Karpas-422 (cell line): ENCODE results near the gene EPS8L2. TPM values are rescaled to one million over a fixed set of nuclear protein-coding genes. Genes with fewer than 3 reads are reported as not detected.
A peak's percentile ranks its signal among the peaks of the same experiment; 100 is the strongest.

Source experiments
- DNase-seq: peaks from one replicate; pipeline ENCODE4 v3.0.0-alpha.2; 2015
- H2AFZ ChIP-seq: fragments of 200-600 bp; sonication (generic); 2 replicates; pipeline ENCODE4 v1.6.1; 2014; ENCODE audit warnings: antibody characterized with exemption, low read length, mixed read lengths
- H3K27ac ChIP-seq: fragments of 200-600 bp; sonication (generic); 2 replicates; pipeline ENCODE4 v1.5.1; 2014; ENCODE audit warnings: mild to moderate bottlenecking, low read length, moderate library complexity
- H3K27me3 ChIP-seq: fragments of 200-600 bp; sonication (generic); 2 replicates; pipeline ENCODE4 v1.6.1; 2014; ENCODE audit warnings: low read length, mixed read lengths
- H3K36me3 ChIP-seq: fragments of 200-600 bp; sonication (generic); 2 replicates; pipeline ENCODE4 v1.6.1; 2014; ENCODE audit warnings: low read length, mixed read lengths; ENCODE audit not compliant: insufficient read depth
- H3K4me1 ChIP-seq: fragments of 200-600 bp; sonication (generic); 2 replicates; pipeline ENCODE4 v1.6.1; 2014; ENCODE audit warnings: mild to moderate bottlenecking, low read length, mixed read lengths
- H3K4me2 ChIP-seq: fragments of 200-600 bp; sonication (generic); 2 replicates; pipeline ENCODE4 v1.6.1; 2014; ENCODE audit warnings: low read length, low read depth, mild to moderate bottlenecking; ENCODE audit not compliant: poor library complexity, severe bottlenecking
- H3K4me3 ChIP-seq: fragments of 200-600 bp; sonication (generic); 2 replicates; pipeline ENCODE4 v1.5.1; 2014; ENCODE audit warnings: mild to moderate bottlenecking, antibody characterized with exemption, low read length, mixed read lengths
- H3K79me2 ChIP-seq: fragments of 200-600 bp; sonication (generic); 2 replicates; pipeline ENCODE4 v1.6.1; 2014; ENCODE audit warnings: mild to moderate bottlenecking, low read length, mixed read lengths
- H3K9ac ChIP-seq: fragments of 200-600 bp; sonication (generic); 2 replicates; pipeline ENCODE4 v1.6.0; 2014; ENCODE audit warnings: low read length
- H3K9me2 ChIP-seq: fragments of 200-600 bp; sonication (generic), shearing (Covaris generic); replicated peaks from 2 replicates; pipeline ENCODE4 v1.6.0; 2014; ENCODE audit warnings: mild to moderate bottlenecking, low read length, moderate library complexity; ENCODE audit not compliant: insufficient read depth
- H3K9me3 ChIP-seq: fragments of 300-700, 200-600 bp; sonication (generic); 2 replicates; pipeline ENCODE4 v1.6.1; 2014; ENCODE audit warnings: low read length, mixed read lengths
- H4K20me1 ChIP-seq: fragments of 200-600 bp; sonication (generic); 2 replicates; pipeline ENCODE4 v1.6.1; 2014; ENCODE audit warnings: mild to moderate bottlenecking, antibody characterized with exemption, low read length, low read depth; ENCODE audit not compliant: insufficient read depth
- total RNA-seq: library from RNA; depleted of rRNA; stranded (reverse); fragments of >200 nt; shearing (Covaris generic); gene quantifications from 2 replicates; pipeline ENCODE4 v1.2.3, GENCODE V29; 2014; ENCODE audit warnings: low replicate concordance

Gene EPS8L2
- total RNA-seq, 1 experiment from 2014 or later = 2.3 TPM

DNA sequence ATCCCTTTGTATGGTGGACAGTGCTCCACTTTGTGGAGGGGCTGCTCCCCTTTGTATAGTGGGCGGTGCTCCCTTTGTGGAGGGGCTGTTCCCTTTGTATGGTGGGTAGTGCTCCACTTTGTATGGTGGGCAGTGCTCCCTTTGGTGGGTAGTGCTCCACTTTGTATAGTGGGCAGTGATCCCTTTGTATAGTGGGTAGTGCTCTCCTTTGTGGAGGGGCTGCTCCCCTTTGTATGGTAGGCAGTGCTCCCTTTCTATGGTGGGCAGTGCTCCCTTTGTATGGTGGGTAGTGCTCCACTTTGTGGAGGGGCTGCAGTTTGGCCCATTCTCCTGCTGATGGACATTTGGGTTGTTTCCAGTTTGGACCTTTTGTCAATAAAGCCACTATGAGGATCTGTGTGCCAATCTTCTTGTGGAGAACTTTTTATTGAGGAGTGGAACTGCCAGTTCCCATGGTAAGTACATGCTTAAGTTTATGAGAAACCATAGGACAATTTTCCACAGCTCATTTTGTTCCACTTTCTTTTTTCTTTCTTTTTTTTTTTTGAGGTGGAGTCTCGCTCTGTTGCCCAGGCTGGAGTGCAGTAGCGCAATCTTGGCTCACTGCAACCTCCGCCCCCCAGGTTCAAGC, 36.7 kb downstream of the EPS8L2 start:
- Histone ChIP-seq H3K36me3 (no peaks in the 10 kb centered on the region), H4K20me1 (no peaks in the 10 kb centered on the region; the same call in 1 of the 2 replicates), H2AFZ (no peak overlapping the region), H3K4me2 (no peak overlapping the region), H3K9ac (no peak overlapping the region), H3K4me3 (no peak overlapping the region), H3K27me3 (no peaks in the 10 kb centered on the region), H3K9me2 (no peaks in the 10 kb centered on the region), H3K27ac (no peak overlapping the region), H3K79me2 (peaks cover 5% of the 10 kb centered on the region), H3K9me3 (no peaks in the 10 kb centered on the region), H3K4me1 (peaks cover 8% of the 10 kb centered on the region)
- DNase-seq = no peak

DNA sequence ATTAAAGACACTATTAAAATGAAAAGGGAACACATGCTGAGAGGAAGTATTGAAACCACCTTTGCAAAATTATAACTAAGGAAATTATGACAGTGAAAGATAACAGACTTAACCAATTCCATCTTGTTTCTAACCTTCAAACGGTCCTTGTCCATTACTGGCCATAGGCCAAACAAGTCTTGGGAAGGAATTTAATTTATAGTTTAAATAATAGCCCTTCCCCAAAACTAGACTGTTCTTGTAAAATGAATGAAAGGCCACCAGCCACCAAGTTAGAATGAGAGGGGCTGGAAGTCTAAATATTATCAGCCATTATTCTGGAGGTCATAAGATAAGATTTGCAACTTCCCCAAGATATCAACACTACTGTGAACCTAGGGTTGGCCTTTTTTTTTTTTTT, 39.4 kb downstream of the EPS8L2 start:
- H3K4me2 ChIP-seq = no peak overlapping the region
- DNase-seq = no peak
- H3K9ac ChIP-seq = no peak overlapping the region
- no peaks in the 10 kb centered on the region for H3K9me3 ChIP-seq
- H3K27ac ChIP-seq = no peak overlapping the region
- no peaks in the 10 kb centered on the region for H3K9me2 ChIP-seq
- H3K4me3 ChIP-seq = no peak overlapping the region
- peaks cover 32% of the 10 kb centered on the region for H3K79me2 ChIP-seq
- H3K27me3 ChIP-seq = no peaks in the 10 kb centered on the region
- peaks cover 19% of the 10 kb centered on the region for H3K4me1 ChIP-seq
- H4K20me1 ChIP-seq = no peaks in the 10 kb centered on the region; the same call in 1 of the 2 replicates
- H3K36me3 ChIP-seq = no peaks in the 10 kb centered on the region; the same call in 1 of the 2 replicates
- no peak overlapping the region for H2AFZ ChIP-seq

DNA sequence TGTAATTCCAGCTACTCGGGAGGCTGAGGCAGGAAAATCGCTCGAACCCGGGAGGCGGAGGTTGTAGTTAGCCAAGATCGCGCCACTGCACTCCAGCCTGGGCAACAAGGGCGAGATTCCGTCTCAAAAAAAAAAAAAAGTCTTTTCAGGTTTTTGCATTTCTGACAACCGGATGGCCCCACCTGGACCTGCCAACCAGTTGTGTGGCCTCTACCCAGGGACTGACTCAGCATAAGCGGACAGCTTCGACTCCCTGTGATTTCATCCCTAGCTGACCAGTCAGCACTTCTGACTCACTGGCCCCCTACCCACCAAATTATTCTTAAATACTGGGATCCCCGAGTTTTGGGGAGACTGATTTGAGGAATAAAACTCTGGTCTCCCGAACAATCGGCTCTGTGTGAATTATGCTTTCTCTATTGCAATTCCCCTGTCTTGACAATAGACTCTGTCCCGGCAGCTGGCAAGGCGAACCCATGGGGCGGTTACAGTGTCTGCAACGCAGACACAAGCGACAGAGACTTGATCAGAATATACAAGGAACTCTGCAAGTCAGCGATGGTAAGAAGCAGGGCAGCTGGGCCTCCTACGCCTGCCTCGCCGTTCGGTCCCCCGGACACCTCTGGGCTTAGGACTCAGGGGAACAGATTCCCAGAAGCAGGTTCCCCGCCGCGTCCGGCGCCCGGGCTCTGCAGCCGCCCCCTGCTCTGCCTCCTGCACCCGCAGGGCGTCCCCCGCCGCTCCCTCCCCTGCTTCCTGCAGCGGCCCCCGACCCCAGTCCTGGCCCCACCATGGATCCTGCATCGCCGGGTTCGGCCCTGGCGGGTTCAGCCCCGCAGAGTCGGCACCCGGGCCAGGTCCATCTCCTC, 40.5 kb downstream of the EPS8L2 start:
- no peaks in the 10 kb centered on the region for H3K27me3 ChIP-seq
- peaks cover 19% of the 10 kb centered on the region for H3K4me1 ChIP-seq
- H3K4me3 ChIP-seq = peak overlapping the region; percentile 94
- peak overlapping the region; percentile 97 for H2AFZ ChIP-seq
- peaks cover 42% of the 10 kb centered on the region for H3K79me2 ChIP-seq
- peak; percentile 64 for DNase-seq
- no peaks in the 10 kb centered on the region; the same call in 1 of the 2 replicates for H4K20me1 ChIP-seq
- peak overlapping the region; percentile 98 for H3K4me2 ChIP-seq
- peak overlapping the region; percentile 98 for H3K9ac ChIP-seq
- H3K9me3 ChIP-seq = no peaks in the 10 kb centered on the region
- H3K27ac ChIP-seq = no peak overlapping the region
- no peaks in the 10 kb centered on the region; the same call in 1 of the 2 replicates for H3K36me3 ChIP-seq
- no peaks in the 10 kb centered on the region for H3K9me2 ChIP-seq

DNA sequence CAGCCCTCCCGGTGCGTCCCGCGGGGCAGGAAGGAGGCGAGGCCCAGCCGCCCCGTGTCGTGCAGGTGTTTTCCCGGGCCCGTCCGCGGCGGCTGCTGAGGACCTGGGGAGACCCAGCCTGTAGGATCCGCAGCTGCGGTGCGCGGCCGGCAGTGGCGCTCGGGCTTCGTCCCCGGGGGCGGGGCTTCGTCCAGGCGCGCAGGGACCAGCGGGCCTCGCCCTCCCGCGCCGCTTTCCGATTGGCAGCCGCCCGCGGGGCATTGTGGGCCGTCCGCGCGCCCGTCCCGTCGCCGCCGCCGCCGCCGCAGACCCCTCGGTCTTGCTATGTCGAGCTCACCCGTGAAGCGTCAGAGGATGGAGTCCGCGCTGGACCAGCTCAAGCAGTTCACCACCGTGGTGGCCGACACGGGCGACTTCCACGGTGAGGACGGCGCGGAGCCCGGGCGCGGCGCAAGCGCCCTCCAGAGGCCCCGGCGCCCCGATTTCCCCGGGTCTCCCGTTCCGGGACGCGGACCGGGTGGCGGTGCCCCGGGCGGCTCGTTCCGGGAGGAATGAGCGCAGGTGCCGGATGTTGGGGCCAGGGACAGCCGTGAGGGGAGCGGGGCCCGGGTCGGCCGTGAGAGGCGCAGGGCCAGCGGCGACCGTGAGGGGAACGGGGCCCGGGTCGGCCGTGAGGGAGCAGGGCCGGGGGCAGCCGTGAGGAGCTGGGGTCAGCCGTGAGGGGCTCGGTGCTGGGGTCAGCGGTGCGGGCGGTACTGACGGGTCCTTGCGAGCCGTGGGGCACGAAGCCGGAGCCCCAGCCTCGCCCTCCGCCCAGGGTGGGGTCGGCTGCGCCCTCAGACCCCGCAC, 41.4 kb downstream of the EPS8L2 start, which contains the start of gene TALDO1:
TSS of gene TALDO1 (plus strand) at position 307 of the 849 bp plus-strand sequence. CDS start at position 325, 18 bp downstream.
- DNase-seq = peak; percentile 95

DNA sequence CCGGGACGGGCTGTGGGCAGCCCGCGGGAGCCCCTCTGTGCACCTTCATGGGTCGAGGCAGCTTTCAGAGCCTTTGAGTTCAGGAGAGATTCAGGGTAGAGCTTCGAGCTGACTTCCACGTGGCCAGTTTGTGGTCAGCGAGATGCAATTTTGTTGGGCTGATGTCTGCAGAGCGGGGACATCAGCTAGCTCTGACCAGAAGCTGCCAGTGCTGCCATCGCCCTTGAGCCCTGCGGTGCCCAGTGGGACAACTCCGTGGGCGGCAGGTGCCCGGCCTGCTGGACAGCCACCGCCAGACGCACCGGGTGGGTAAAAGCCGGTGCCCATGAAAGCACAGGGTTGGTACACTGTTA, 42.0 kb downstream of the EPS8L2 start:
- DNase-seq = peak; percentile 55
- H3K36me3 ChIP-seq = no peaks in the 10 kb centered on the region; the same call in 1 of the 2 replicates
- H3K27me3 ChIP-seq = no peaks in the 10 kb centered on the region
- H3K9me2 ChIP-seq = no peaks in the 10 kb centered on the region
- peaks cover 55% of the 10 kb centered on the region for H3K79me2 ChIP-seq
- H2AFZ ChIP-seq = peak overlapping the region; percentile 21; the same call in 1 of the 2 replicates
- H3K9ac ChIP-seq = peak overlapping the region; percentile 98
- H3K4me1 ChIP-seq = peaks cover 19% of the 10 kb centered on the region
- peak overlapping the region; percentile 75 for H3K27ac ChIP-seq
- no peaks in the 10 kb centered on the region for H3K9me3 ChIP-seq
- H3K4me2 ChIP-seq = peak overlapping the region; percentile 98
- peak overlapping the region; percentile 94 for H3K4me3 ChIP-seq
- H4K20me1 ChIP-seq = peaks cover 6% of the 10 kb centered on the region; the same call in 1 of the 2 replicates

More for the DNA sequence above, 41.4 kb downstream of the EPS8L2 start, which contains the start of gene TALDO1:
- Histone ChIP-seq H3K4me2 (peak within 1 kb of the TSS; percentile 98), H3K36me3 (no peaks in the 10 kb centered on the region; the same call in 1 of the 2 replicates), H3K4me1 (peaks cover 19% of the 10 kb centered on the region), H2AFZ (peak within 1 kb of the TSS; percentile 97), H3K4me3 (peak within 1 kb of the TSS; percentile 94), H3K27me3 (no peaks in the 10 kb centered on the region), H3K9me2 (no peaks in the 10 kb centered on the region), H3K27ac (peak within 1 kb of the TSS; percentile 75), H3K9ac (peak within 1 kb of the TSS; percentile 98), H4K20me1 (peaks cover under 1% of the 10 kb centered on the region; the same call in 1 of the 2 replicates), H3K9me3 (no peaks in the 10 kb centered on the region), H3K79me2 (peaks cover 49% of the 10 kb centered on the region)

DNA sequence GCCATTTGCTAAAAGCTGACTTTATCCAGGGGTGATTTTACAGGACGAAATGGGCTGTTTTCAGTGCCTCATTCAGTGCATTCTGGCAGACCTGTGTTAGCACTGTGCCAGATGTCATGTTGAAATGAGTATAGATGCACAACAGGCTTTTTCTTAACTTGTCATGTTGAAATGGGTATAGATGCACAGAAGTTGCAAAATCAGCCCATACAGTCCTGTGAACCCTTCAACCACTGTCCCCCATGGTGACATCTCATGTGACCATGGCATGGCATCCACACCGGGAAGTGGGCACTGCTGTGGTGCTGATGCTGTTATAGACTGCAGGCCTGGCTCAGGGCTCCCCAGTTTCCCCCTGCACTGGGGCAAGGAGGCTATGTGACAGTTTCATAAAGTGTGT, 43.7 kb downstream of the EPS8L2 start:
- Histone ChIP-seq H3K9ac (peak overlapping the region; percentile 9; the same call in 1 of the 2 replicates), H3K9me2 (no peaks in the 10 kb centered on the region), H2AFZ (no peak overlapping the region), H3K4me2 (no peak overlapping the region), H4K20me1 (peaks cover 7% of the 10 kb centered on the region; the same call in 1 of the 2 replicates), H3K27ac (no peak overlapping the region), H3K4me3 (no peak overlapping the region), H3K79me2 (peaks cover 66% of the 10 kb centered on the region), H3K4me1 (peaks cover 19% of the 10 kb centered on the region), H3K27me3 (no peaks in the 10 kb centered on the region), H3K36me3 (no peaks in the 10 kb centered on the region; the same call in 1 of the 2 replicates), H3K9me3 (no peaks in the 10 kb centered on the region)
- no peak for DNase-seq

DNA sequence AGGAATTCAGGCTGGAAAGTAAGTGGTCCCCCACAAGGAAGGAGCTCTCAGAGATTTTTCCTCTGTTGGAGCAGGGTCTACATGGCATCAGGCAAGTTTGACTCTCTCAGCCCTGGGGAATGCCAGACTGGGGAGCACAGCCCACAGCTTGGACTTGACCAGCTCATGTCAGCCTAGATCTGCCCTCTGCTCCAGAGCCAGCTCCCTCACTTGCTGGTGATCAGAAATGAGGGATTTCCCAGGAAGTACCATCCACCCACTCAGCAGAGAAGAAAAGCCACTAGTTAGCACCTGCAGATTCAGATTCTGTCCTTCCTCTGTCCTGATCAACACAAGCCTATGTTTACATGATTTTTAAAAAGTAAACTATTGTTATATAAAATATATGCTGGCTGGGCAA, 54.2 kb downstream of the EPS8L2 start:
- no peak overlapping the region for H2AFZ ChIP-seq
- H4K20me1 ChIP-seq = peaks cover 11% of the 10 kb centered on the region; the same call in 1 of the 2 replicates
- no peak overlapping the region for H3K9ac ChIP-seq
- H3K9me2 ChIP-seq = no peaks in the 10 kb centered on the region
- no peaks in the 10 kb centered on the region for H3K27me3 ChIP-seq
- DNase-seq = no peak
- H3K4me1 ChIP-seq = no peaks in the 10 kb centered on the region
- peaks cover 12% of the 10 kb centered on the region for H3K79me2 ChIP-seq
- H3K9me3 ChIP-seq = no peaks in the 10 kb centered on the region
- H3K4me2 ChIP-seq = no peak overlapping the region
- peaks cover 34% of the 10 kb centered on the region for H3K36me3 ChIP-seq
- H3K27ac ChIP-seq = no peak overlapping the region
- no peak overlapping the region for H3K4me3 ChIP-seq
